B cell (primary cell): ENCODE data around the gene TIMM8B.

Experiments
- CTCF ChIP-seq: fragments of 200-600 bp; IDR thresholded peaks from one replicate; pipeline ENCODE4 v1.8.0; 2022; ENCODE audit warnings: antibody characterized with exemption, mild to moderate bottlenecking
- EZH2 ChIP-seq: IDR thresholded peaks from 2 replicates; pipeline ENCODE4 v1.6.1; 2012; ENCODE audit warnings: borderline replicate concordance, low read depth, mild to moderate bottlenecking, moderate library complexity, low read length; ENCODE audit not compliant: insufficient read depth, poor library complexity, severe bottlenecking

- TF ChIP-seq EZH2 = no peak
- peak; percentile 83 for TF ChIP-seq CTCF
These were observed 27.2 kb upstream of the TIMM8B start for GRCh38 chr11:112113539-112114457.
